Left lung (tissue), 10 donors: ENCODE data around the gene GFER. TPM values are rescaled to one million over a fixed set of nuclear protein-coding genes. Genes with fewer than 3 reads are reported as not detected.

ENCODE experiments used
- ATAC-seq: fragments of 200-7000 bp; cut with Tn5 transposase; one replicate; pipeline ENCODE4 v1.9.1; 2020; ENCODE audit warnings: moderate library complexity
- DNase-seq, 4 donors: peaks; one replicate each; pipeline ENCODE4 v3.0.0-alpha.2; 2013 to 2020
- H3K27ac ChIP-seq, 2 donors: fragments of 200-600 bp; sonication (generic) in 1 of 2; one replicate each; pipeline versions ENCODE4 v1.5.0 to v1.8.0; 2020 to 2021
- H3K27me3 ChIP-seq, 2 donors: fragments of 200-600 bp; sonication (generic) in 1 of 2; one replicate each; pipeline versions ENCODE4 v1.5.0 to v1.8.0; 2020 to 2021
- H3K36me3 ChIP-seq, 2 donors: fragments of 200-600 bp; sonication (generic) in 1 of 2; one replicate each; pipeline versions ENCODE4 v1.5.0 to v1.8.0; 2020 to 2021
- H3K4me1 ChIP-seq, 2 donors: fragments of 200-600 bp; one replicate each; pipeline ENCODE4 v1.8.0; 2021
- H3K4me3 ChIP-seq, 2 donors: fragments of 200-600 bp; sonication (generic) in 1 of 2; one replicate each; pipeline versions ENCODE4 v1.5.0 to v1.8.0; 2020 to 2021; ENCODE audit warnings: mild to moderate bottlenecking in 1 of 2
- H3K9me3 ChIP-seq, 2 donors: fragments of 200-600 bp; sonication (generic) in 1 of 2; one replicate each; pipeline versions ENCODE4 v1.5.0 to v1.8.0; 2020 to 2021
- CTCF ChIP-seq, 2 donors: fragments of 200-600 bp; sonication (generic) in 1 of 2; IDR thresholded peaks; one replicate each; pipeline versions ENCODE4 v1.5.0 to v1.8.0; 2021; ENCODE audit warnings: antibody characterized with exemption in 2 of 2
- intact Hi-C, 2 donors: fragments of 100-400 bp; cut with DNase I; formaldehyde crosslinking; loops; one replicate each; pipeline versions ENCODE4 v1.11.2 to v1.14.2; 2022
- polyA plus RNA-seq, 6 donors: library from polyadenylated mRNA; unstranded; fragments of 120-200 nt; gene quantifications; one replicate each; pipeline ENCODE4 v1.2.1, GENCODE V29; 2013; ENCODE audit not compliant: insufficient read length in 6 of 6
- total RNA-seq, 2 donors: library from RNA; stranded (reverse); fragmentation: NEBNext Ultra II Directional; extraction: Animal tissue kit (Norgen Biotek cat#: 25700); gene quantifications; one replicate each; pipeline ENCODE4 v1.2.1, GENCODE V29; 2021
- donor health status: DM: no; HTN: yes; CAD: no.
- donor health status: DM: no; HTN: no; CAD: no.

The GFER gene
- total and polyA plus RNA-seq, 8 donors = 15.7 to 26.1 (median 20.0) TPM

GRCh38 chr16:1990351-1991134 is 6.5 kb downstream of the GFER start:
- peaks cover 29 to 41% of the 10 kb centered on the region in 2 donors for H3K27me3 ChIP-seq
- no peak for TF ChIP-seq CTCF (IDR thresholded peaks at IDR 0.05)
- no peak overlapping the region for H3K27ac ChIP-seq
- H3K4me1 ChIP-seq = peaks cover 18 to 41% of the 10 kb centered on the region in 2 donors
- H3K4me3 ChIP-seq = peak overlapping the region in 1 of 2 donors; percentile 16
- DNase-seq (peak in 2 of 4 donors; percentile 32 to 79), ATAC-seq (peak; percentile 5)
- H3K9me3 ChIP-seq = peaks cover 0 to 5% of the 10 kb centered on the region in 2 donors
- intact Hi-C loops = no loop called here
- H3K36me3 ChIP-seq = peaks cover 0 to 19% of the 10 kb centered on the region in 2 donors

GRCh38 chr16:1991135-1991551 is 7.2 kb downstream of the GFER start:
- Histone ChIP-seq H3K27me3 (peaks cover 29 to 41% of the 10 kb centered on the region in 2 donors), H3K4me1 (peaks cover 17 to 37% of the 10 kb centered on the region in 2 donors), H3K36me3 (peaks cover 0 to 13% of the 10 kb centered on the region in 2 donors), H3K27ac (no peak overlapping the region), H3K4me3 (peak overlapping the region in 1 of 2 donors; percentile 46), H3K9me3 (peaks cover 0 to 5% of the 10 kb centered on the region in 2 donors)
- ATAC-seq = peak; percentile 2
- intact Hi-C loops = no loop called here
- no peak for TF ChIP-seq CTCF (IDR thresholded peaks at IDR 0.05)
- DNase-seq = peak in 1 of 4 donors; percentile 79

- peaks cover 17 to 37% of the 10 kb centered on the region in 2 donors for H3K4me1 ChIP-seq
- DNase-seq (no peak), ATAC-seq (no peak)
- H3K4me3 ChIP-seq = peak overlapping the region; percentile 38 to 46
- H3K27me3 ChIP-seq = peaks cover 29 to 41% of the 10 kb centered on the region in 2 donors
- peaks cover 0 to 8% of the 10 kb centered on the region in 2 donors for H3K36me3 ChIP-seq
- intact Hi-C loops = no loop called here
- peaks cover 0 to 5% of the 10 kb centered on the region in 2 donors for H3K9me3 ChIP-seq
- H3K27ac ChIP-seq = peak overlapping the region in 1 of 2 donors; percentile 66
- TF ChIP-seq CTCF (IDR thresholded peaks at IDR 0.05) = no peak
Observed at GRCh38 chr16:1991588-1991947, 7.6 kb downstream of the GFER start.

GRCh38 chr16:1991948-1992703 is 8.1 kb downstream of the GFER start:
- Histone ChIP-seq H3K9me3 (peaks cover 0 to 5% of the 10 kb centered on the region in 2 donors), H3K4me3 (peak overlapping the region; percentile 38 to 46), H3K4me1 (peaks cover 17 to 37% of the 10 kb centered on the region in 2 donors), H3K27me3 (peaks cover 29 to 41% of the 10 kb centered on the region in 2 donors), H3K27ac (peak overlapping the region in 1 of 2 donors; percentile 66), H3K36me3 (peaks cover 0 to 5% of the 10 kb centered on the region in 2 donors)
- DNase-seq = peak in 3 of 4 donors; percentile 87 to 99 (median 97)
- intact Hi-C loops = no loop called here
- ATAC-seq = peak; percentile 89
- TF ChIP-seq CTCF (IDR thresholded peaks at IDR 0.05) = no peak
